Measurements from ENCODE around the gene TOP3B. TPM values are rescaled to one million over a fixed set of nuclear protein-coding genes. Genes with fewer than 3 reads are reported as not detected.

TOP3B gene
- total RNA-seq, 1 donor from 2014 or later: 83.5 TPM

DNA sequence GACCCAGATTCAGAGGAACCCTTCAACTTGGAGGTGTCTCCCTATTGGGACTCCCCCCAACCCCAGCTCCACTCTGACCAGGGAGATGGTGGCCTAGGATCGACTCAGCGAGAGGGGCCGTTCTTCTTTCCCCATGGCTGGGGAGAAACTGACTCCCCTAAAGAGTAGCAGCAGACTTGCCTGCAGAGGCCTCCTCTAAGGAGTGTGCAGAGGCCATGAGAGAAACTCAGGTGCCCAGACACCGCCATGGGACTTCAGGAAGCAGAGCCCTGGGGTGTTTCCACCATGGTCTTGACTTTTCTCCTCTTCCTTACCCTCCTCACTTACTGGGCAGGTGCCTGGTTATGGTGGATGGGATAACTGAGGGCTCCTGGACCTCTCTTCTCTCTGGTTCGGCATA, 2.6 kb upstream of the TOP3B start:
- peaks cover 3% of the 10 kb centered on the region for H3K4me1 Mint-ChIP-seq (ENCODE audit: low read depth, unreplicated experiment)
- peaks cover 3% of the 10 kb centered on the region for H3K27me3 Mint-ChIP-seq (ENCODE audit: unreplicated experiment)
- H3K9me3 Mint-ChIP-seq (ENCODE audit: unreplicated experiment): no peaks in the 10 kb centered on the region
- H3K27ac Mint-ChIP-seq (ENCODE audit: unreplicated experiment): no peak overlapping the region
- DNase-seq: no peak
- H3K36me3 Mint-ChIP-seq (ENCODE audit: unreplicated experiment): no peaks in the 10 kb centered on the region
- TF ChIP-seq, protein P1, sequence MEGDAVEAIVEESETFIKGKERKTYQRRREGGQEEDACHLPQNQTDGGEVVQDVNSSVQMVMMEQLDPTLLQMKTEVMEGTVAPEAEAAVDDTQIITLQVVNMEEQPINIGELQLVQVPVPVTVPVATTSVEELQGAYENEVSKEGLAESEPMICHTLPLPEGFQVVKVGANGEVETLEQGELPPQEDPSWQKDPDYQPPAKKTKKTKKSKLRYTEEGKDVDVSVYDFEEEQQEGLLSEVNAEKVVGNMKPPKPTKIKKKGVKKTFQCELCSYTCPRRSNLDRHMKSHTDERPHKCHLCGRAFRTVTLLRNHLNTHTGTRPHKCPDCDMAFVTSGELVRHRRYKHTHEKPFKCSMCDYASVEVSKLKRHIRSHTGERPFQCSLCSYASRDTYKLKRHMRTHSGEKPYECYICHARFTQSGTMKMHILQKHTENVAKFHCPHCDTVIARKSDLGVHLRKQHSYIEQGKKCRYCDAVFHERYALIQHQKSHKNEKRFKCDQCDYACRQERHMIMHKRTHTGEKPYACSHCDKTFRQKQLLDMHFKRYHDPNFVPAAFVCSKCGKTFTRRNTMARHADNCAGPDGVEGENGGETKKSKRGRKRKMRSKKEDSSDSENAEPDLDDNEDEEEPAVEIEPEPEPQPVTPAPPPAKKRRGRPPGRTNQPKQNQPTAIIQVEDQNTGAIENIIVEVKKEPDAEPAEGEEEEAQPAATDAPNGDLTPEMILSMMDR (IDR thresholded peaks at IDR 0.05; ENCODE audit: partially characterized antibody, unreplicated experiment): no peak
- no peak overlapping the region for H3K4me3 Mint-ChIP-seq (ENCODE audit: unreplicated experiment)

DNA sequence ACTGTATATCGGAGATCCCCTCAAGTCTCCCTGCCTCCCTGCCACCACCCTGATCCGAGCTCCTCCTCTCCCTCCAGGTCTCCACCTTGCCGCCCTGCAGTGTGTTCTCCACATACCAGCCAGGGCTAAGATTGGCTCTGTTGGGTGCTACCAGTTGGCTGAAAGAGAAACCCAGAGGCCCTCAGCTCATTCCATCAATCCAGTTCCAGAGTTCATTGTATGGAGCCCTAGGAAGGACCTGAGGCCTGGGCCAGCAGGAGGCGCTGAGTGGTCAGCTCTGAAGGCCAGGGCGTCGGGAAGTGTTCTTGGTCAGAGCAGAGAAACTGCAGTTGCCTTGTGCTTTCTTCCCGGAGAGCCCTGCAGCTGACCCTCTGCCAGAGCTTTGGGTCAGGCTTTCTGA, 2.2 kb upstream of the TOP3B start:
- H3K9me3 Mint-ChIP-seq (ENCODE audit: unreplicated experiment): no peaks in the 10 kb centered on the region
- H3K27ac Mint-ChIP-seq (ENCODE audit: unreplicated experiment): no peak overlapping the region
- peaks cover 4% of the 10 kb centered on the region for H3K4me1 Mint-ChIP-seq (ENCODE audit: low read depth, unreplicated experiment)
- peaks cover 5% of the 10 kb centered on the region for H3K27me3 Mint-ChIP-seq (ENCODE audit: unreplicated experiment)
- DNase-seq: peak; percentile 73
- TF ChIP-seq, protein P1 (IDR thresholded peaks at IDR 0.05; ENCODE audit: partially characterized antibody, unreplicated experiment): peak; percentile 29
- no peaks in the 10 kb centered on the region for H3K36me3 Mint-ChIP-seq (ENCODE audit: unreplicated experiment)
- no peak overlapping the region for H3K4me3 Mint-ChIP-seq (ENCODE audit: unreplicated experiment)

DNA sequence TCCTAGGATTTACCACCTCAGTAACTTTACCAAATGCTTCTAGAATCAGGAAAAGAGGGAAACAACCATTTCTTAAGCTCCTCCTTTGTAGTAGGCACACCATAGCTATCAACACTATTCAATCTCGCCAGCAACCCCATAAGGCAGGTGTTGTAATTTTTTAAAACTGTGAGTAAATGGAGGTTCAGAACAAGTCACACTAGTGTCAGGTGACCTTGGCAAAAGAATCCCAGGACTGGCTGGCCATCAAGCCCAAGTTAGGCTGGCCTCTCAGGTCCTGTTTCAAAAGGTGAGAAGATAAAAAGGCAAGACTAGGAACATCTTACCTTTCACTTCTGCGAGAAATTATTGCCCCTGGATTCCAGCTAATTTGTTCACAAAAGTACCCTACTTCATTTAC, 713 bp downstream of the TOP3B start:
- Mint-ChIP-seq H3K27ac (ENCODE audit: unreplicated experiment) (peak overlapping the region; percentile 52), H3K9me3 (ENCODE audit: unreplicated experiment) (peaks cover 5% of the 10 kb centered on the region), H3K36me3 (ENCODE audit: unreplicated experiment) (no peaks in the 10 kb centered on the region), H3K4me3 (ENCODE audit: unreplicated experiment) (peak overlapping the region; percentile 90), H3K4me1 (ENCODE audit: low read depth, unreplicated experiment) (peaks cover 4% of the 10 kb centered on the region), H3K27me3 (ENCODE audit: unreplicated experiment) (peaks cover 4% of the 10 kb centered on the region)
- DNase-seq: no peak
- TF ChIP-seq, protein P1 (IDR thresholded peaks at IDR 0.05; ENCODE audit: partially characterized antibody, unreplicated experiment): no peak

DNA sequence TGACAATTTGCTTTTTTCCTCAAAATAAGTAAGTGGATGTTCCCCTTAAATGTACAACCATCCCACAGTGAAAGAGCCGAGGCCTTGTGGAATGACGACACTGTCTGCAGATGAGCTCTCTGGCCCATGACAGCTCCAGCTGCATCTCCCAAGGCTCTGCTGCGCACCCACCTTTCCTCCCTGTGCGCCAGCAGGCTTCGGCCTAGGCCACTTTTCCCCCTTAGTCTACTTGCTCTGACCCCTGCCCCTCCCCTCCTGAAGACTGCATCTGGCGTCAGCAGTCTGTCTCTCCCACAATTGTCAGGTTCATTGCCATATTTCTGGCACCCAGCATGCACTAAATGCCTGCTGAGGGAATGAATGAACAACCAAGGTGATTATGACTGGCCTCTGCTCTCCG, 2.0 kb downstream of the TOP3B start:
- H3K27me3 Mint-ChIP-seq (ENCODE audit: unreplicated experiment): peaks cover 4% of the 10 kb centered on the region
- no peaks in the 10 kb centered on the region for H3K36me3 Mint-ChIP-seq (ENCODE audit: unreplicated experiment)
- no peak for DNase-seq
- peaks cover 5% of the 10 kb centered on the region for H3K9me3 Mint-ChIP-seq (ENCODE audit: unreplicated experiment)
- H3K27ac Mint-ChIP-seq (ENCODE audit: unreplicated experiment): peak overlapping the region; percentile 17
- H3K4me1 Mint-ChIP-seq (ENCODE audit: low read depth, unreplicated experiment): peaks cover 4% of the 10 kb centered on the region
- H3K4me3 Mint-ChIP-seq (ENCODE audit: unreplicated experiment): peak overlapping the region; percentile 90
- TF ChIP-seq, protein P1 (IDR thresholded peaks at IDR 0.05; ENCODE audit: partially characterized antibody, unreplicated experiment): no peak

DNA sequence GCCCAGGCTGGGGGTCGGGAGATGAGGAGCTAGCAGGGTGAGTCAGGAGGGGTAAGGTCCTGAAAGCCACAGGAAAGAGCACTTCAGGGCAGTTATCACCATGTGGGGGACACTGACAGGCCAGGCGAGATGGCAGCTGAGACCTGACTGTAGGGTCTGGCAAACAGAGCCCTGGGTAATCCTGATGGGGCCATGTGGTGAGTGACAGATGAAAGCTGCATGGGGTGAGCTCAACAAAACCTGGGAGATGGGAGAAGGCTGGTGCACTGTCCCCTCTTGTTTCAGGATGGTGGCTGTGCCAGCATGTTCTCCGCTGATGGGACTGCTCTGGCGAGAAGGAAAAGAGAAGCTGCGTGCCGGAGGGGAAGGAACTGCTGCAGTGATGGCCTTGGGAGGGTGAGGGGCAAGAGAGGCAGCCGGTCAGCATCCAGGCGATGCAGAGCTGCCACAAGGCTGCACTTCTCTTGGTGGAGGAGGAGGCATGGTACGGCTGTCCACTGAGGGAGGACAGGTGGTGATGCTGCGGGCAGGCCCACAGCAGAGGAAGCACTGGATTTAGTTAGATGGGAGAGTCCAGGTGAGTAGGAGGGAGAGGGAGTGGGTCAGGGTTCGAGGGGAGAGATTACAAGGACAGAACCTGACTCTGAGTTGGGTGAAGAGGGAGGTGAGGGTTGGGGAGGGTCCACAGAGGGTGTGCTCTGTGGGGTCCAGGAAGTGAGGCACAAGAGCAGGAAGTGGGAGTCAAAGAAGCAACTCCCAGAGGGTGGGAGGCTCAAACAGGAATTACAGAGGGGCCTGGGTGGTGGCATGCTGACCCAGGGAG, 3.8 kb downstream of the TOP3B start:
- H3K4me3 Mint-ChIP-seq (ENCODE audit: unreplicated experiment): peak overlapping the region; percentile 20
- H3K9me3 Mint-ChIP-seq (ENCODE audit: unreplicated experiment): peaks cover 5% of the 10 kb centered on the region
- peaks cover 4% of the 10 kb centered on the region for H3K4me1 Mint-ChIP-seq (ENCODE audit: low read depth, unreplicated experiment)
- H3K36me3 Mint-ChIP-seq (ENCODE audit: unreplicated experiment): no peaks in the 10 kb centered on the region
- no peak for DNase-seq
- TF ChIP-seq, protein P1 (IDR thresholded peaks at IDR 0.05; ENCODE audit: partially characterized antibody, unreplicated experiment): no peak
- peaks cover 4% of the 10 kb centered on the region for H3K27me3 Mint-ChIP-seq (ENCODE audit: unreplicated experiment)
- peak overlapping the region; percentile 31 for H3K27ac Mint-ChIP-seq (ENCODE audit: unreplicated experiment)

All from glutamatergic neuron (in vitro differentiated cells).